HEK293 (cell line): ENCODE measurements around the gene HAUS5.

Experiments used
- CTCF ChIA-PET: fragments of 350-600 bp; formaldehyde crosslinking; extraction: SDS; loops from one replicate; lab custom pipeline; 2021; ENCODE audit warnings: antibody characterized with exemption; lab: Yijun Ruan, JAX
- POLR2A ChIA-PET: fragments of 300-600 bp; formaldehyde crosslinking; extraction: SDS; loops from one replicate; lab custom pipeline; 2020; ENCODE audit warnings: antibody characterized with exemption, inconsistent platforms; lab: Yijun Ruan, JAX
- H3K27ac ChIP-seq: fragments of 200-500 bp; sonication (Bioruptor generic); 2 replicates; pipeline ENCODE4 v1.5.1; 2014; ENCODE audit warnings: low read depth, low read length, control low read depth, inconsistent platforms; ENCODE audit errors: extremely low read depth
- H3K36me3 ChIP-seq, 2 experiments: fragments of 200-500 bp in 1 of 2; sonication (Bioruptor generic) in 1 of 2; 1 replicate in 1 of 2; 2 replicates in 1 of 2; pipeline ENCODE4 v1.5.1; 2014 to 2017; ENCODE audit warnings: inconsistent platforms in 2 of 2, low read length in 2 of 2; ENCODE audit not compliant: control insufficient read depth in 2 of 2, insufficient read depth in 1 of 2
- H3K4me1 ChIP-seq: fragments of 200-500 bp; sonication (Bioruptor generic); 2 replicates; pipeline ENCODE4 v1.5.1; 2014; ENCODE audit warnings: mild to moderate bottlenecking, low read length, inconsistent platforms; ENCODE audit not compliant: control insufficient read depth, insufficient read depth
- H3K4me3 ChIP-seq: 2 replicates; pipeline ENCODE4 v1.5.1; 2011; ENCODE audit warnings: low read depth, mild to moderate bottlenecking, control low read depth, low read length, moderate library complexity
- H3K9me3 ChIP-seq: fragments of 200-500 bp; sonication (Bioruptor generic); 2 replicates; pipeline ENCODE4 v1.5.1; 2014; ENCODE audit warnings: low read depth, low read length, inconsistent platforms; ENCODE audit not compliant: control insufficient read depth, insufficient read depth
- GLI2 ChIP-seq: fragments of 450-650 bp; formaldehyde crosslinking; IDR thresholded peaks from 2 replicates; pipeline ENCODE4; 2017; ENCODE audit warnings: missing biosample characterization, missing genetic modification characterization, low read depth, borderline replicate concordance
- KLF1 ChIP-seq: fragments of 450-650 bp; formaldehyde crosslinking; IDR thresholded peaks from 2 replicates; pipeline ENCODE4 v1.5.1; 2016; ENCODE audit warnings: missing biosample characterization, missing genetic modification characterization
- KLF7 ChIP-seq: fragments of 450-650 bp; formaldehyde crosslinking; IDR thresholded peaks from 2 replicates; pipeline ENCODE4 v1.5.1; 2016; ENCODE audit warnings: missing biosample characterization, missing genetic modification characterization, borderline replicate concordance
- MZF1 ChIP-seq: fragments of 450-650 bp; formaldehyde crosslinking; IDR thresholded peaks from 2 replicates; pipeline ENCODE4 v1.5.1; 2017; ENCODE audit warnings: missing biosample characterization, missing genetic modification characterization, borderline replicate concordance
- PRDM1 ChIP-seq: fragments of 450-650 bp; formaldehyde crosslinking; IDR thresholded peaks from 2 replicates; pipeline ENCODE4; 2016; ENCODE audit warnings: missing biosample characterization, missing genetic modification characterization
- ZBTB20 ChIP-seq: fragments of 450-650 bp; formaldehyde crosslinking; IDR thresholded peaks from 2 replicates; pipeline ENCODE4 v1.5.1; 2016; ENCODE audit warnings: missing biosample characterization, missing genetic modification characterization
- ZBTB8A ChIP-seq: fragments of 450-650 bp; formaldehyde crosslinking; IDR thresholded peaks from 2 replicates; pipeline ENCODE4 v1.5.1; 2016; ENCODE audit warnings: missing biosample characterization, missing genetic modification characterization
- ZEB2 ChIP-seq: fragments of 450-650 bp; formaldehyde crosslinking; IDR thresholded peaks from 2 replicates; pipeline ENCODE4 v1.5.1; 2016; ENCODE audit warnings: missing biosample characterization, missing genetic modification characterization
- ZIC2 ChIP-seq: fragments of 450-650 bp; formaldehyde crosslinking; IDR thresholded peaks from 2 replicates; pipeline ENCODE4 v1.5.1; 2016; ENCODE audit warnings: missing biosample characterization, missing genetic modification characterization
- ZNF10 ChIP-seq: fragments of 450-650 bp; formaldehyde crosslinking; IDR thresholded peaks from 2 replicates; pipeline ENCODE4 v1.5.1; 2017; ENCODE audit warnings: missing biosample characterization, missing genetic modification characterization
- ZNF132 ChIP-seq: fragments of 450-650 bp; formaldehyde crosslinking; IDR thresholded peaks from 2 replicates; pipeline ENCODE4 v1.5.1; 2017; ENCODE audit warnings: missing biosample characterization, missing genetic modification characterization, borderline replicate concordance
- ZNF211 ChIP-seq: fragments of 450-650 bp; formaldehyde crosslinking; IDR thresholded peaks from 2 replicates; pipeline ENCODE4 v1.5.1; 2016; ENCODE audit warnings: low read depth, missing biosample characterization, missing genetic modification characterization
- ZNF214 ChIP-seq: fragments of 450-650 bp; formaldehyde crosslinking; IDR thresholded peaks from 2 replicates; pipeline ENCODE4 v1.5.1; 2017; ENCODE audit warnings: missing biosample characterization, mild to moderate bottlenecking, missing genetic modification characterization, borderline replicate concordance
- ZNF266 ChIP-seq: fragments of 450-650 bp; formaldehyde crosslinking; IDR thresholded peaks from 2 replicates; pipeline ENCODE4 v1.5.1; 2016; ENCODE audit warnings: missing biosample characterization, missing genetic modification characterization, low read depth
- ZNF302 ChIP-seq: fragments of 450-650 bp; formaldehyde crosslinking; IDR thresholded peaks from 2 replicates; pipeline ENCODE4 v1.5.1; 2016; ENCODE audit warnings: missing biosample characterization, missing genetic modification characterization, low read depth
- ZNF311 ChIP-seq: fragments of 450-650 bp; formaldehyde crosslinking; IDR thresholded peaks from 2 replicates; pipeline ENCODE4 v1.5.1; 2017; ENCODE audit warnings: missing biosample characterization, missing genetic modification characterization, borderline replicate concordance
- ZNF423 ChIP-seq: fragments of 450-650 bp; formaldehyde crosslinking; IDR thresholded peaks from 2 replicates; pipeline ENCODE4 v1.5.1; 2016; ENCODE audit warnings: missing biosample characterization, missing genetic modification characterization
- ZNF514 ChIP-seq: fragments of 450-650 bp; formaldehyde crosslinking; IDR thresholded peaks from 2 replicates; pipeline ENCODE4 v1.5.1; 2016; ENCODE audit warnings: missing biosample characterization, missing genetic modification characterization
- ZNF530 ChIP-seq: fragments of 450-650 bp; formaldehyde crosslinking; IDR thresholded peaks from 2 replicates; pipeline ENCODE4 v1.5.1; 2016; ENCODE audit warnings: low read depth, missing biosample characterization, missing genetic modification characterization
- ZNF544 ChIP-seq: fragments of 450-650 bp; formaldehyde crosslinking; IDR thresholded peaks from 2 replicates; pipeline ENCODE4 v1.5.0; 2017; ENCODE audit warnings: missing biosample characterization, missing genetic modification characterization
- ZNF560 ChIP-seq: fragments of 450-650 bp; formaldehyde crosslinking; IDR thresholded peaks from 2 replicates; pipeline ENCODE4 v1.5.1; 2017; ENCODE audit warnings: missing biosample characterization, missing genetic modification characterization, borderline replicate concordance
- ZNF571 ChIP-seq: fragments of 450-650 bp; formaldehyde crosslinking; IDR thresholded peaks from 2 replicates; pipeline ENCODE4 v1.5.0; 2017; ENCODE audit warnings: missing biosample characterization, missing genetic modification characterization
- ZNF600 ChIP-seq: fragments of 450-650 bp; formaldehyde crosslinking; IDR thresholded peaks from 2 replicates; pipeline ENCODE4 v1.5.1; 2016; ENCODE audit warnings: missing biosample characterization, missing genetic modification characterization
- ZNF654 ChIP-seq: fragments of 450-650 bp; formaldehyde crosslinking; IDR thresholded peaks from 2 replicates; pipeline ENCODE4 v1.5.1; 2016; ENCODE audit warnings: low read depth, missing biosample characterization, missing genetic modification characterization
- ZNF670 ChIP-seq: fragments of 450-650 bp; formaldehyde crosslinking; IDR thresholded peaks from 2 replicates; pipeline ENCODE4 v1.5.1; 2016; ENCODE audit warnings: missing biosample characterization, missing genetic modification characterization, low read depth
- ZNF677 ChIP-seq: fragments of 450-650 bp; IDR thresholded peaks from 2 replicates; pipeline ENCODE4 v1.5.0; 2018; ENCODE audit warnings: missing biosample characterization, mild to moderate bottlenecking, missing genetic modification characterization, moderate library complexity
- ZNF776 ChIP-seq: fragments of 450-650 bp; formaldehyde crosslinking; IDR thresholded peaks from 2 replicates; pipeline ENCODE4 v1.5.0; 2017; ENCODE audit warnings: missing biosample characterization, missing genetic modification characterization, borderline replicate concordance
- ZNF830 ChIP-seq: fragments of 450-650 bp; IDR thresholded peaks from 2 replicates; pipeline ENCODE4 v1.5.0; 2018; ENCODE audit warnings: missing biosample characterization, missing genetic modification characterization, low read depth, mild to moderate bottlenecking, moderate library complexity
- TF ChIP-seq, protein P1 (sequence below): fragments of 450-650 bp; formaldehyde crosslinking; IDR thresholded peaks from 2 replicates; pipeline ENCODE4 v1.5.1; 2016; ENCODE audit warnings: missing biosample characterization, missing genetic modification characterization
- TF ChIP-seq, protein P2 (sequence below): fragments of 450-650 bp; formaldehyde crosslinking; IDR thresholded peaks from 2 replicates; pipeline ENCODE4 v1.5.1; 2016; ENCODE audit warnings: missing biosample characterization, missing genetic modification characterization
- TF ChIP-seq, protein P3 (sequence below): fragments of 450-650 bp; formaldehyde crosslinking; IDR thresholded peaks from 2 replicates; pipeline ENCODE4 v1.5.1; 2016; ENCODE audit warnings: missing biosample characterization, missing genetic modification characterization

HAUS5 gene, protein sequence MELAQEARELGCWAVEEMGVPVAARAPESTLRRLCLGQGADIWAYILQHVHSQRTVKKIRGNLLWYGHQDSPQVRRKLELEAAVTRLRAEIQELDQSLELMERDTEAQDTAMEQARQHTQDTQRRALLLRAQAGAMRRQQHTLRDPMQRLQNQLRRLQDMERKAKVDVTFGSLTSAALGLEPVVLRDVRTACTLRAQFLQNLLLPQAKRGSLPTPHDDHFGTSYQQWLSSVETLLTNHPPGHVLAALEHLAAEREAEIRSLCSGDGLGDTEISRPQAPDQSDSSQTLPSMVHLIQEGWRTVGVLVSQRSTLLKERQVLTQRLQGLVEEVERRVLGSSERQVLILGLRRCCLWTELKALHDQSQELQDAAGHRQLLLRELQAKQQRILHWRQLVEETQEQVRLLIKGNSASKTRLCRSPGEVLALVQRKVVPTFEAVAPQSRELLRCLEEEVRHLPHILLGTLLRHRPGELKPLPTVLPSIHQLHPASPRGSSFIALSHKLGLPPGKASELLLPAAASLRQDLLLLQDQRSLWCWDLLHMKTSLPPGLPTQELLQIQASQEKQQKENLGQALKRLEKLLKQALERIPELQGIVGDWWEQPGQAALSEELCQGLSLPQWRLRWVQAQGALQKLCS

DNA sequence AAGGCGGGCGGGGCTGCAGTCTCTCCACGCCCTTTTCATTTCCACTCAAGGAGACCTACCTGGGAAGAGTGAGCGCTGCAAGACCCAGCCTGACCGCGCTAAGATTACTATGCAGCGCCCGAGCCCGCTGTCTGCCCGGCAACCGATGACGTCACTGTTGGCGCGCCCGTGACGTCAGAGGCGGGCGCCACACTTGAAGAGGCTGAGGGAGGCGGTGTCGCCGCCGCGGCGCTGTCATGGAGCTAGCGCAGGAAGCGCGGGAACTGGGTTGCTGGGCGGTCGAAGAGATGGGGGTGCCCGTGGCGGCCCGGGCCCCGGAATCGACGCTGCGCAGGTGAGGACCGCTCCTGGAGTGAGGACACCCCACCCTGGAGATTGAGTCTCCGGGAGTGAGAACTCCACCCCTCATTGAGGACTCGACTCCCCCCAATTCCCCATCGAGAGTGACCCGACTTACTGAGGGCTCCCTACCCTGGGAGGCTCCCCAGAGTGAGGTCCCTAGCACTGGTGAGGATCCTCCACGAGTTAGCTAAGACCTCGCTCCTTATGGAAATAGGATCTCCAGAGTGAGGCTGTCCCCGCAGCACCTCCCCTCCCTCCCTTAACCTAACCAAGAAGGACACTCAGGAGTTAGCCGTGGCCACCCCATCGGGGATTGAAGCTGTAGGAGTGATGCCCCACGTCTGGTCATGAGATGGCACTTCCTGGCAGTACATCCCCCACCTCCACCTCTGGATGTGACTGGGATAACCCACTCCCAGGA lies at the start of gene HAUS5:
Gene HAUS5 (plus strand): TSS at position 177 of the 763 bp plus-strand sequence. CDS start 60 bp downstream, at position 237.
- CTCF ChIA-PET, result interaction anchor here (0.6 to 2.5 kb wide), 13 partner anchors 10 to 546 kb away, joined by 3 to 22 read pairs (median 5); no protein-coding TSS in a partner anchor
- peaks cover 39 to 42% of the 10 kb centered on the region in 2 experiments for H3K36me3 ChIP-seq
- H3K9me3 ChIP-seq, result peaks cover 2% of the 10 kb centered on the region
- POLR2A ChIA-PET, result interaction anchor here (0.6 to 2.3 kb wide), 22 partner anchors 9 to 561 kb away, joined by 3 to 32 read pairs (median 5); partner anchors contain the start of genes COX6B1, LIN37, PSENEN and U2AF1L4
- peaks cover 13% of the 10 kb centered on the region for H3K4me1 ChIP-seq
- peak within 1 kb of the TSS; percentile 68 for H3K4me3 ChIP-seq
- peak within 1 kb of the TSS; percentile 94 for H3K27ac ChIP-seq
- TF ChIP-seq ZNF677 (0 out of 2 replicates have a peak, but pooled peaks have one; percentile 29), ZNF266 (no peak), ZNF10 (0 out of 2 replicates have a peak, but pooled peaks have one; percentile 45), ZNF132 (tag by site-specific recombination) (no peak), ZBTB20 (peak; percentile 41; the same call in 1 of the 2 replicates), ZNF530 (tag by site-specific recombination) (no peak), ZIC2 (tag by site-specific recombination) (peak; percentile 51), ZNF311 (tag by site-specific recombination) (no peak), ZNF211 (tag by site-specific recombination) (no peak), ZNF544 (tag by site-specific recombination) (no peak), ZNF830 (tag by site-specific recombination) (no peak), ZNF600 (tag by site-specific recombination) (peak; percentile 97), ZNF423 (tag by site-specific recombination) (no peak), ZNF654 (tag by site-specific recombination) (no peak), GLI2 (tag by site-specific recombination) (no peak), PRDM1 (tag by site-specific recombination) (peak; percentile 75), ZBTB8A (peak; percentile 95), ZNF571 (tag by site-specific recombination) (no peak), MZF1 (peak; percentile 59; the same call in 1 of the 2 replicates), ZNF514 (tag by site-specific recombination) (no peak), ZEB2 (tag by site-specific recombination) (peak; percentile 96), ZNF776 (tag by site-specific recombination) (no peak), ZNF560 (tag by site-specific recombination) (no peak), ZNF670 (no peak), ZNF302 (tag by site-specific recombination) (no peak), KLF7 (tag by site-specific recombination) (peak; percentile 96), ZNF214 (tag by site-specific recombination) (no peak), KLF1 (tag by site-specific recombination) (peak; percentile 80)
- TF ChIP-seq, protein P1, sequence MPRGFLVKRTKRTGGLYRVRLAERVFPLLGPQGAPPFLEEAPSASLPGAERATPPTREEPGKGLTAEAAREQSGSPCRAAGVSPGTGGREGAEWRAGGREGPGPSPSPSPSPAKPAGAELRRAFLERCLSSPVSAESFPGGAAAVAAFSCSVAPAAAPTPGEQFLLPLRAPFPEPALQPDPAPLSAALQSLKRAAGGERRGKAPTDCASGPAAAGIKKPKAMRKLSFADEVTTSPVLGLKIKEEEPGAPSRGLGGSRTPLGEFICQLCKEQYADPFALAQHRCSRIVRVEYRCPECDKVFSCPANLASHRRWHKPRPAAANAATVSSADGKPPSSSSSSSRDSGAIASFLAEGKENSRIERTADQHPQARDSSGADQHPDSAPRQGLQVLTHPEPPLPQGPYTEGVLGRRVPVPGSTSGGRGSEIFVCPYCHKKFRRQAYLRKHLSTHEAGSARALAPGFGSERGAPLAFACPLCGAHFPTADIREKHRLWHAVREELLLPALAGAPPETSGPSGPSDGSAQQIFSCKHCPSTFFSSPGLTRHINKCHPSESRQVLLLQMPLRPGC (tag by site-specific recombination), result peak; percentile 96
- TF ChIP-seq, protein P2, sequence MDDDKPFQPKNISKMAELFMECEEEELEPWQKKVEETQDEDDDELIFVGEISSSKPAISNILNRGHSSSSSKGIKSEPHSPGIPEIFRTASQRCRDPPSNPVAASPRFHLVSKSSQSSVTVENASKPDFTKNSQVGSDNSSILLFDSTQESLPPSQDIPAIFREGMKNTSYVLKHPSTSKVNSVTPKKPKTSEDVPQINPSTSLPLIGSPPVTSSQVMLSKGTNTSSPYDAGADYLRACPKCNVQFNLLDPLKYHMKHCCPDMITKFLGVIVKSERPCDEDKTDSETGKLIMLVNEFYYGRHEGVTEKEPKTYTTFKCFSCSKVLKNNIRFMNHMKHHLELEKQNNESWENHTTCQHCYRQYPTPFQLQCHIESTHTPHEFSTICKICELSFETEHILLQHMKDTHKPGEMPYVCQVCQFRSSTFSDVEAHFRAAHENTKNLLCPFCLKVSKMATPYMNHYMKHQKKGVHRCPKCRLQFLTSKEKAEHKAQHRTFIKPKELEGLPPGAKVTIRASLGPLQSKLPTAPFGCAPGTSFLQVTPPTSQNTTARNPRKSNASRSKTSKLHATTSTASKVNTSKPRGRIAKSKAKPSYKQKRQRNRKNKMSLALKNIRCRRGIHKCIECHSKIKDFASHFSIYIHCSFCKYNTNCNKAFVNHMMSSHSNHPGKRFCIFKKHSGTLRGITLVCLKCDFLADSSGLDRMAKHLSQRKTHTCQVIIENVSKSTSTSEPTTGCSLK (tag by site-specific recombination), result no peak
- TF ChIP-seq, protein P3, sequence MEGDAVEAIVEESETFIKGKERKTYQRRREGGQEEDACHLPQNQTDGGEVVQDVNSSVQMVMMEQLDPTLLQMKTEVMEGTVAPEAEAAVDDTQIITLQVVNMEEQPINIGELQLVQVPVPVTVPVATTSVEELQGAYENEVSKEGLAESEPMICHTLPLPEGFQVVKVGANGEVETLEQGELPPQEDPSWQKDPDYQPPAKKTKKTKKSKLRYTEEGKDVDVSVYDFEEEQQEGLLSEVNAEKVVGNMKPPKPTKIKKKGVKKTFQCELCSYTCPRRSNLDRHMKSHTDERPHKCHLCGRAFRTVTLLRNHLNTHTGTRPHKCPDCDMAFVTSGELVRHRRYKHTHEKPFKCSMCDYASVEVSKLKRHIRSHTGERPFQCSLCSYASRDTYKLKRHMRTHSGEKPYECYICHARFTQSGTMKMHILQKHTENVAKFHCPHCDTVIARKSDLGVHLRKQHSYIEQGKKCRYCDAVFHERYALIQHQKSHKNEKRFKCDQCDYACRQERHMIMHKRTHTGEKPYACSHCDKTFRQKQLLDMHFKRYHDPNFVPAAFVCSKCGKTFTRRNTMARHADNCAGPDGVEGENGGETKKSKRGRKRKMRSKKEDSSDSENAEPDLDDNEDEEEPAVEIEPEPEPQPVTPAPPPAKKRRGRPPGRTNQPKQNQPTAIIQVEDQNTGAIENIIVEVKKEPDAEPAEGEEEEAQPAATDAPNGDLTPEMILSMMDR (tag by site-specific recombination), result peak; percentile 88
